Hair follicle dermal papilla cell (primary cell): ENCODE data around the gene LHFPL5. TPM values are rescaled to one million over a fixed set of nuclear protein-coding genes. Genes with fewer than 3 reads are reported as not detected.

Experiments
- total RNA-seq: library from RNA; depleted of rRNA; stranded (reverse); fragments of >200 nt; gene quantifications from 2 replicates; pipeline ENCODE4 v1.2.3, GENCODE V29; 2012

The LHFPL5 gene
- total RNA-seq = not detected in 2 replicates

DNA sequence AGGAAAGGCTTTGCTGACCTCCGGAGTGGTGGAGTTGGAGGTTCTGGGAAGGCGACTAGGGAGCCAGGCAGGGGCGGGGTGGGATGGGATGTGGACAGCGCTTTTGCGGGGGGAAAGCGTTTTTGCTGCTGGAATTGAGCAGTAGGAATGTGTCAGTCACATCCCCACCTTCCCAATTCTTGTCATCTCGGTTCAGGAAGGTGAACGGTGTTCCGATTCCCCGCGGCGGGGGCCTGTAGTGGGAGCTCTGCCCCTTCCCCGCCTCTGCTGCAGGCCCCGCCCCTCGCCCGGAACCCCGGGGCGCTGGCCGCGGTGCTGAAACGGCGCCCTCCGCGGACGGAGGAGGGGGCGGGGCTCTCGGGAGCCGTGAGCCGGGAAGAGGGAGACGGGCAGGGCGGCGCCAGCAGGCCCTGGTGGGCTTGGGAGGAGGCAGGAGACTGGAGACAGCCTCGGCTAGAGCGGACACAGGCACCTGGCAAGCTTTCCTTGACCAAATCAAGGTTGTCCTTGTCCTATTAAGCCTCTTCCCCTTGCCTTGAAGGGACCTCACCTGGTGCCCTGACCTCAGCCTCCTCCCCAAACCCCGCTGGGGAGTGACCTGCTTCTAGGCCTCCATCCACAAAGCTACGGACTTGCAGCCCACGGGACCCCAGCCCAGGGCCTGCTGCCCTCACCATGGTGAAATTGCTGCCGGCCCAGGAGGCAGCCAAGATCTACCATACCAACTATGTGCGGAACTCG, at the start of gene LHFPL5:
LHFPL5 (plus strand) TSS at position 357 of the 741 bp plus-strand sequence; CDS start at position 676, 319 bp downstream.

DNA sequence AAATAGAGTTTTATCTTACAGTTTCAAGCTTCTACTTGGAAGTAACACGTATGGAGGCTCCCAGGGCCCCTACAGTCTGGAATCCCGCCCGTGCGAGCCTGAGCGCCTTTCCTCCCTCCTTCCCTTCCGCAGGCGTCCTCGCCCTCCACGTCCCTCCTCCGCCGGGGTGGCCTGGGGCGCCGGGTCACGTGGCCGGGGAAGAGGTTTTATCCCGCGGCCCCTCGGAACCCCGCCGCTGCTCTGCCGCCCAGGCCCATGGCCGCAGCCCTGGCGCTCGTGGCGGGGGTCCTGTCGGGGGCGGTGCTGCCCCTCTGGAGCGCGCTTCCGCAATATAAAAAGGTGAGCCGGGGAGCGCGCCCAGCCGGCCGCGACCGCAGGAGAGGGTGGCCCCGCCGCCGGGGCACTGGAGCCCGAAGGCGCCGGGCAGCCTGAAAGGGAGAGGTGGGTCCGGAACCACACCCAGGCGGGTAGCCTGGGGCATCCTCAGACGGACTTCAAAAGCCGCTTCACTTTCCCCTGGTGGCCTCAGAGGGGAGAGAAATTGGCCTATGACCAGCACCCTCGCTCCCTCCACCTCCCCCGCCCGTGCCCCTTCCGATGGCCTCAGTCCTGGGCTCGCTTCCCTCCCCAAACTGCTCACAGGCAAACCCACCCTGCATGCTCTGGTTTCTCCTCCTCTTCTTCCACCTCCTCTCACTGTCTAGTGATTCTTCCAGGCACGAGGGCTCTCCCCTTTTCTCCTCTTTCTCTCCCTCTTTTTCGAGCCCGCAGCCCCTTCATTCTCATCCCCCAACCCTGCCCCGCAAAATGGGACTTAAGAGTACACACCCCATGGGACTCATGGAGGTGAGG, 28.6 kb upstream of the LHFPL5 start, which contains the start of gene CLPSL2:
CLPSL2 (plus strand) TSS at position 235 of the 852 bp plus-strand sequence; CDS start at position 256, 21 bp downstream.

GRCh38 chr6:35780719-35781118, 24.4 kb upstream of the LHFPL5 start, which contains the start of gene CLPSL1:
Gene CLPSL1, plus strand, starts transcription at chr6:35781019. Its CDS starts 92 bp downstream, at chr6:35781111.

Other genes starting within 250 kb of the LHFPL5 start
- 3.2 and 3.4 TPM in 2 replicates for gene FKBP5, start 116.4 kb upstream of the LHFPL5 start, total RNA-seq
- gene ARMC12, start 68.3 kb upstream of the LHFPL5 start, total RNA-seq = 0.12 and 0.16 TPM in 2 replicates
- not detected in 2 replicates for gene CLPSL2, start 28.8 kb upstream of the LHFPL5 start, total RNA-seq
- not detected in 2 replicates for gene CLPSL1, start 24.3 kb upstream of the LHFPL5 start, total RNA-seq
- gene CLPS, start 8.0 kb upstream of the LHFPL5 start, total RNA-seq = not detected in 2 replicates
- gene SRPK1, start 115.7 kb downstream of the LHFPL5 start, total RNA-seq = 35.9 and 44.0 TPM in 2 replicates
- not detected in 2 replicates for gene SLC26A8, start 219.3 kb downstream of the LHFPL5 start, total RNA-seq
- 74.4 and 89.4 TPM in 2 replicates for gene MAPK14, start 222.5 kb downstream of the LHFPL5 start, total RNA-seq